B cell (primary cell): ENCODE measurements around the gene SRRM1. TPM values are rescaled to one million over a fixed set of nuclear protein-coding genes. Genes with fewer than 3 reads are reported as not detected.

ENCODE experiments used
- ATAC-seq: fragments of 200-7000 bp; cut with Tn5 transposase; one replicate; pipeline ENCODE4 v1.10.0; 2021; ENCODE audit warnings: low read depth, mild to moderate bottlenecking, moderate number of reproducible peaks, moderate library complexity
- CTCF ChIA-PET: fragments of 350-600 bp; sonication (Branson Sonifier 250); formaldehyde crosslinking; loops from one replicate; lab custom pipeline; 2021; ENCODE audit warnings: antibody characterized with exemption, inconsistent platforms; lab: Charles Lee
- POLR2A ChIA-PET: fragments of 350-600 bp; sonication (Branson Sonifier 250); formaldehyde crosslinking; loops from one replicate; lab custom pipeline; 2021; ENCODE audit warnings: antibody characterized with exemption; lab: Charles Lee
- DNase-seq: peaks from one replicate; pipeline ENCODE4 v3.0.0; 2013
- H2AFZ ChIP-seq: 2 replicates; pipeline ENCODE4 v1.6.1; 2012; ENCODE audit warnings: mild to moderate bottlenecking, low read depth, low read length; ENCODE audit not compliant: insufficient read depth, poor library complexity, severe bottlenecking
- H3K27ac ChIP-seq, 2 donors: 1 replicate in 1 of 2; 2 replicates in 1 of 2; pipeline ENCODE4 v1.5.1; 2012 to 2013; ENCODE audit warnings: low read length in 2 of 2, mild to moderate bottlenecking in 2 of 2, moderate library complexity in 1 of 2
- H3K27me3 ChIP-seq, 4 experiments: fragments of 200-600 bp in 1 of 4; sonication (generic) in 1 of 4; replicated peaks in 1 of 4; 1 replicate in 2 of 4; 2 replicates in 2 of 4; pipeline versions ENCODE4 v1.6.1 to v1.7.0; 2013 to 2016; ENCODE audit warnings: low read length in 3 of 4, mild to moderate bottlenecking in 2 of 4, mixed read lengths in 1 of 4, moderate library complexity in 1 of 4; ENCODE audit not compliant: insufficient read depth in 4 of 4, control insufficient read depth in 3 of 4; ENCODE audit errors: control extremely low read depth in 1 of 4
- H3K36me3 ChIP-seq, 2 experiments: replicated peaks in 1 of 2; 1 replicate in 1 of 2; 2 replicates in 1 of 2; pipeline versions ENCODE4 v1.6.1 to v1.7.1; 2013; ENCODE audit warnings: low read length in 1 of 2; ENCODE audit not compliant: insufficient read depth in 2 of 2, control insufficient read depth in 1 of 2; ENCODE audit errors: control extremely low read depth in 1 of 2, extremely low read depth in 1 of 2
- H3K4me1 ChIP-seq, 2 donors: fragments of 200-600 bp in 1 of 2; sonication (generic) in 1 of 2; 1 replicate in 1 of 2; 2 replicates in 1 of 2; pipeline versions ENCODE4 v1.5.1 to v1.6.1; 2013 to 2017; ENCODE audit warnings: low read length in 2 of 2; ENCODE audit not compliant: control insufficient read depth in 2 of 2, insufficient read depth in 2 of 2
- H3K4me2 ChIP-seq: replicated peaks from 2 replicates; pipeline ENCODE3; 2012; ENCODE audit warnings: mild to moderate bottlenecking, low read depth, low read length; ENCODE audit not compliant: poor library complexity, severe bottlenecking
- H3K4me3 ChIP-seq, 5 experiments: fragments of 200-600 bp in 1 of 5; sonication (generic) in 1 of 5; 1 replicate in 3 of 5; 2 replicates in 2 of 5; pipeline versions ENCODE4 v1.5.1 to v1.7.0; 2011 to 2016; ENCODE audit warnings: low read length in 4 of 5, mild to moderate bottlenecking in 4 of 5, low read depth in 2 of 5, control low read depth in 1 of 5, moderate library complexity in 1 of 5; ENCODE audit not compliant: insufficient read depth in 1 of 5; ENCODE audit errors: control extremely low read depth in 1 of 5, extremely low read depth in 1 of 5
- H3K79me2 ChIP-seq: fragments of 200-600 bp; sonication (generic); one replicate; pipeline ENCODE4 v1.6.0; 2016; ENCODE audit warnings: low read length; ENCODE audit not compliant: control insufficient read depth, insufficient read depth
- H3K9ac ChIP-seq: fragments of 200-600 bp; sonication (generic); 2 replicates; pipeline ENCODE4 v1.6.1; 2017; ENCODE audit warnings: mild to moderate bottlenecking, low read length, moderate library complexity
- H3K9me3 ChIP-seq, 3 donors: one replicate each; pipeline versions ENCODE4 v1.6.1 to v1.7.1; 2013; ENCODE audit warnings: low read length in 2 of 3; ENCODE audit not compliant: control insufficient read depth in 2 of 3, insufficient read depth in 1 of 3; ENCODE audit errors: control extremely low read depth in 1 of 3
- H4K20me1 ChIP-seq: 2 replicates; pipeline ENCODE4 v1.6.0; 2012; ENCODE audit warnings: mild to moderate bottlenecking, low read length; ENCODE audit not compliant: insufficient read depth, control insufficient read depth, poor library complexity, severe bottlenecking
- H3K27ac Mint-ChIP-seq: one replicate; pipeline ENCODE4 v1.8.0; 2021; ENCODE audit warnings: mixed read lengths
- H3K27me3 Mint-ChIP-seq: one replicate; pipeline ENCODE4 v1.8.0; 2021; ENCODE audit warnings: mixed read lengths
- H3K4me1 Mint-ChIP-seq: one replicate; pipeline ENCODE4 v1.8.0; 2021; ENCODE audit warnings: mixed read lengths
- H3K4me3 Mint-ChIP-seq: one replicate; pipeline ENCODE4 v1.8.0; 2021; ENCODE audit warnings: mixed read lengths
- H3K9me3 Mint-ChIP-seq: one replicate; pipeline ENCODE4 v1.8.0; 2022; ENCODE audit warnings: mixed read lengths; ENCODE audit not compliant: insufficient read depth
- CTCF ChIP-seq: fragments of 200-600 bp; IDR thresholded peaks from one replicate; pipeline ENCODE4 v1.8.0; 2022; ENCODE audit warnings: antibody characterized with exemption, mild to moderate bottlenecking
- EZH2 ChIP-seq: IDR thresholded peaks from 2 replicates; pipeline ENCODE4 v1.6.1; 2012; ENCODE audit warnings: borderline replicate concordance, low read depth, mild to moderate bottlenecking, moderate library complexity, low read length; ENCODE audit not compliant: insufficient read depth, poor library complexity, severe bottlenecking
- WGBS: methylation state at CpG from one replicate; pipeline ENCODE4 v1.1.5; 2013; ENCODE audit warnings: missing lambda C conversion rate; ENCODE audit not compliant: insufficient coverage; 5-methylcytosine and 5-hydroxymethylcytosine counted together
- intact Hi-C: fragments of 100-400 bp; cut with micrococcal nuclease; formaldehyde crosslinking; loops from one replicate; pipeline ENCODE4 v1.10.0; 2022
- polyA plus RNA-seq: library from polyadenylated mRNA; depleted of rRNA; stranded (reverse); fragments of >200 nt; gene quantifications from 2 replicates; pipeline ENCODE4 v1.2.3, GENCODE V29; 2012
- total RNA-seq, 2 donors: library from RNA; stranded (reverse); fragments of 120-200 nt in 1 of 2; gene quantifications; 1 replicate in 1 of 2; 2 replicates in 1 of 2; pipeline versions ENCODE4 v1.2.3 to v1.2.4, GENCODE V29; 2013 to 2022

SRRM1 gene
- total and polyA plus RNA-seq, 2 donors (not counting 1 experiment from before 2014, with no cell fraction given): 88.5 to 238 TPM

DNA sequence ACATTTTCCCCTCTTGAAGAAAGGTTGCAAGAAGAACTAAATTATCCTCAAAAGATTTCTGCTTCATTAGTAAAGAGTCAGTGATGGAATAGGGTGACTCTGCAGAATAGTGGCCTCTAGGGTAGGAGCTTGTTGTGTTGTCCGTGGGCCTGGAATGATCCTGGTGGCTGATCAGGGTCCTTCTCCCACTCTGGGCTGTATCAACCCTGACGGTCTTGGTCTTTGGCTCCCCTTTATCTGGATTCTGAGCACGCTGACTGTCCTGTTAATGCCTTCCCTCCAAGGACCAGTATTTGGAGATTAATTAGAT is 36.9 kb upstream of the SRRM1 start:
- H2AFZ ChIP-seq: no peak overlapping the region
- POLR2A ChIA-PET: no interaction called here
- ATAC-seq: no peak

DNA sequence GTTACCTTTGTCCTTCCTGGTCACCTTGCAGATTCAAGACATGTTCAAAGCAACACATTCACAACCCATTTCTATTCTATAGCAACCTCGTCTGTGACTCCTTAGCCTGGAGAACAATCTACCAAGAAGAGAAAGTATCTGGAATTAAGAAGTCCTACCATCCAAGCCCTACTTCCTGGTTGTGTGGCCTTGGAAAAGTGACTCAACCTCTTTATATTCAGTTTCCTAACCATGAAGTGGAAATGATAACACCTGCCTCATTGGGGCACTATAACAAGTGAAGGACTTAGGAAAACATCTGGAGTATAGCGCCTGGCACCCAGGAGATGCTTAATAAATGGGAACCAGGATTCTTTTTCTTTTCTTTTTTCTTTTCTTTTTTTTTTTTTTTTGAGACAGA is 36.5 kb upstream of the SRRM1 start:
- peaks cover 3% of the 10 kb centered on the region for H3K27me3 Mint-ChIP-seq
- 86% methylated on average over 1 of the region's 2 CpGs for WGBS
- ChIA-PET CTCF (no interaction called here), POLR2A (no interaction called here)
- DNase-seq: no peak
- TF ChIP-seq CTCF (no peak), EZH2 (no peak)
- Histone ChIP-seq H3K79me2 (no peaks in the 10 kb centered on the region), H3K4me1 (no peaks in the 10 kb centered on the region), H2AFZ (no peak overlapping the region), H3K27ac (no peak overlapping the region), H3K4me3 (no peak overlapping the region), H3K36me3 (no peaks in the 10 kb centered on the region), H4K20me1 (no peaks in the 10 kb centered on the region), H3K4me2 (no peak overlapping the region), H3K9ac (no peak overlapping the region), H3K27me3 (peaks cover 0 to 4% (median 1%) of the 10 kb centered on the region in 4 experiments), H3K9me3 (no peaks in the 10 kb centered on the region)
- H3K27ac Mint-ChIP-seq: no peak overlapping the region
- no peaks in the 10 kb centered on the region for H3K4me1 Mint-ChIP-seq
- intact Hi-C loops: no loop called here
- no peak for ATAC-seq
- no peaks in the 10 kb centered on the region for H3K9me3 Mint-ChIP-seq
- H3K4me3 Mint-ChIP-seq: no peak overlapping the region

More for the DNA sequence above, 36.9 kb upstream of the SRRM1 start:
- Histone ChIP-seq H3K9ac (no peak overlapping the region), H3K4me1 (no peaks in the 10 kb centered on the region), H3K4me2 (no peak overlapping the region), H4K20me1 (no peaks in the 10 kb centered on the region), H3K27me3 (peaks cover 0 to 4% (median 1%) of the 10 kb centered on the region in 4 experiments), H3K36me3 (no peaks in the 10 kb centered on the region), H3K79me2 (no peaks in the 10 kb centered on the region), H3K9me3 (no peaks in the 10 kb centered on the region), H3K27ac (no peak overlapping the region), H3K4me3 (no peak overlapping the region)
- Mint-ChIP-seq H3K27me3 (peaks cover 3% of the 10 kb centered on the region), H3K4me3 (no peak overlapping the region), H3K9me3 (no peaks in the 10 kb centered on the region), H3K4me1 (no peaks in the 10 kb centered on the region), H3K27ac (no peak overlapping the region)
- no peak for TF ChIP-seq CTCF
- no peak for TF ChIP-seq EZH2
- no peak for DNase-seq
- intact Hi-C loops: no loop called here
- WGBS: 100% methylated on average over 1 of the region's 3 CpGs
- CTCF ChIA-PET: interaction anchor here (1.1 kb wide), 1 partner anchor 19 kb away, joined by 7 read pairs; no protein-coding TSS in a partner anchor
